Chondrocyte (in vitro differentiated cells): ENCODE results near the gene DOCK2. TPM values are rescaled to one million over a fixed set of nuclear protein-coding genes. Genes with fewer than 3 reads are reported as not detected.

Experiments
- DNase-seq: peaks from one replicate; pipeline ENCODE4 v3.0.0; 2021; ENCODE audit warnings: mixed read lengths, low spot score
- H3K27ac Mint-ChIP-seq: one replicate; pipeline ENCODE4 v1.8.0; 2021; ENCODE audit warnings: mild to moderate bottlenecking, moderate library complexity, mixed read lengths; ENCODE audit not compliant: unreplicated experiment
- H3K27me3 Mint-ChIP-seq: 2 replicates; pipeline ENCODE4 v1.8.0; 2021; ENCODE audit warnings: low read depth, mixed read lengths
- H3K36me3 Mint-ChIP-seq: 2 replicates; pipeline ENCODE4 v1.8.0; 2021; ENCODE audit warnings: low read depth, mixed read lengths
- H3K4me1 Mint-ChIP-seq: 2 replicates; pipeline ENCODE4 v1.8.0; 2021; ENCODE audit warnings: low read depth, mild to moderate bottlenecking, mixed read lengths
- H3K4me3 Mint-ChIP-seq: one replicate; pipeline ENCODE4 v1.8.0; 2021; ENCODE audit warnings: mild to moderate bottlenecking, moderate library complexity, mixed read lengths; ENCODE audit not compliant: unreplicated experiment
- H3K9me3 Mint-ChIP-seq: 2 replicates; pipeline ENCODE4 v1.8.0; 2021; ENCODE audit warnings: low read depth, mixed read lengths
- total RNA-seq: library from RNA; stranded (reverse); gene quantifications from 3 replicates; pipeline ENCODE4 v1.2.1, GENCODE V29; 2021
- TF ChIP-seq, protein P1 (sequence below): fragments of 200-600 bp; sonication (generic); IDR thresholded peaks from 2 replicates; pipeline ENCODE4 v1.5.0; 2021; ENCODE audit warnings: antibody characterized with exemption, mild to moderate bottlenecking, moderate library complexity

The DOCK2 gene
- total RNA-seq, 1 donor from 2014 or later = 3.1 TPM

DNA sequence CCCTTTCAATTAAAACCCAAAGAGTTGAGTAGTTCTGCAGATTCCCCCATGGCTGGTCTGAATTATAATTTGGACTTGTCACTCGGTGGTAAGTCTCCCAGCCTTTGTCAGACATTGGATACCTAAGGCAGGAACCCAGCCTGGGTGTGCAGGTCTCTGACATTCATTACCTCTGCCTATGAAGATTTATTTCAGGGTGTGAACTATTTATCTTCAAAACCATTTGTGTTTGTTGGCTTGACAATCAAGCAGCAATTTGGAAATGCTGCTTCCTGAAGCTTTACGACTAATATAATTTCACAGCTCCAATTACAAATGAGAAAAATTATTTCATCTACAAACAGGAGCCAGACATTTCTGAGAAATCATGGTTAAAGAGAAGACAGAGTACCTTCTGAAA lies 160.5 kb downstream of the DOCK2 start:
- Mint-ChIP-seq H3K4me1 (peaks cover 4% of the 10 kb centered on the region), H3K4me3 (no peak overlapping the region), H3K27me3 (no peaks in the 10 kb centered on the region), H3K27ac (no peak overlapping the region), H3K9me3 (no peaks in the 10 kb centered on the region), H3K36me3 (no peaks in the 10 kb centered on the region)
- TF ChIP-seq, protein P1, sequence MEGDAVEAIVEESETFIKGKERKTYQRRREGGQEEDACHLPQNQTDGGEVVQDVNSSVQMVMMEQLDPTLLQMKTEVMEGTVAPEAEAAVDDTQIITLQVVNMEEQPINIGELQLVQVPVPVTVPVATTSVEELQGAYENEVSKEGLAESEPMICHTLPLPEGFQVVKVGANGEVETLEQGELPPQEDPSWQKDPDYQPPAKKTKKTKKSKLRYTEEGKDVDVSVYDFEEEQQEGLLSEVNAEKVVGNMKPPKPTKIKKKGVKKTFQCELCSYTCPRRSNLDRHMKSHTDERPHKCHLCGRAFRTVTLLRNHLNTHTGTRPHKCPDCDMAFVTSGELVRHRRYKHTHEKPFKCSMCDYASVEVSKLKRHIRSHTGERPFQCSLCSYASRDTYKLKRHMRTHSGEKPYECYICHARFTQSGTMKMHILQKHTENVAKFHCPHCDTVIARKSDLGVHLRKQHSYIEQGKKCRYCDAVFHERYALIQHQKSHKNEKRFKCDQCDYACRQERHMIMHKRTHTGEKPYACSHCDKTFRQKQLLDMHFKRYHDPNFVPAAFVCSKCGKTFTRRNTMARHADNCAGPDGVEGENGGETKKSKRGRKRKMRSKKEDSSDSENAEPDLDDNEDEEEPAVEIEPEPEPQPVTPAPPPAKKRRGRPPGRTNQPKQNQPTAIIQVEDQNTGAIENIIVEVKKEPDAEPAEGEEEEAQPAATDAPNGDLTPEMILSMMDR = no peak
- DNase-seq = no peak

DNA sequence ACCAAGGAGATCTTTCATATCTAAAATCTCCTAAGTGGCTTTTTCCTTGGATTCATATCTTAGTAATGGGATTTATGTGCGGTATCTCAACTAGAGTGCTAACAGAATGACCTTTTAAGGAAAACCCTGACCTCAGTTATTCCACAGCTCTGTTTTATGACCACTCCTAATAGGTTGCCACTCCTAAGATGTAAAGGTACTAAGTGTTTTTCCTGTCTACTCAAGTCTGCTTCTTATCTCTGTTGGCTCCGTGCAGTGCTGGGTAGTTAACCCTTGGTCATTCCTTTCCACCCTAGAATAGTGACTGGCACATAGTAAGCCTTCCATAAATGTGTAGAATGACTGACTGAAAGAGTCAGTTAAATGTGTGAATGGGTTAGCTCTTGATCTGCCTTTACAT lies 161.4 kb downstream of the DOCK2 start:
- DNase-seq = no peak
- H3K27me3 Mint-ChIP-seq = no peaks in the 10 kb centered on the region
- H3K4me1 Mint-ChIP-seq = peaks cover 10% of the 10 kb centered on the region
- H3K27ac Mint-ChIP-seq = no peak overlapping the region
- no peak overlapping the region for H3K4me3 Mint-ChIP-seq
- no peaks in the 10 kb centered on the region for H3K36me3 Mint-ChIP-seq
- H3K9me3 Mint-ChIP-seq = no peaks in the 10 kb centered on the region
- TF ChIP-seq, protein P1 = no peak

DNA sequence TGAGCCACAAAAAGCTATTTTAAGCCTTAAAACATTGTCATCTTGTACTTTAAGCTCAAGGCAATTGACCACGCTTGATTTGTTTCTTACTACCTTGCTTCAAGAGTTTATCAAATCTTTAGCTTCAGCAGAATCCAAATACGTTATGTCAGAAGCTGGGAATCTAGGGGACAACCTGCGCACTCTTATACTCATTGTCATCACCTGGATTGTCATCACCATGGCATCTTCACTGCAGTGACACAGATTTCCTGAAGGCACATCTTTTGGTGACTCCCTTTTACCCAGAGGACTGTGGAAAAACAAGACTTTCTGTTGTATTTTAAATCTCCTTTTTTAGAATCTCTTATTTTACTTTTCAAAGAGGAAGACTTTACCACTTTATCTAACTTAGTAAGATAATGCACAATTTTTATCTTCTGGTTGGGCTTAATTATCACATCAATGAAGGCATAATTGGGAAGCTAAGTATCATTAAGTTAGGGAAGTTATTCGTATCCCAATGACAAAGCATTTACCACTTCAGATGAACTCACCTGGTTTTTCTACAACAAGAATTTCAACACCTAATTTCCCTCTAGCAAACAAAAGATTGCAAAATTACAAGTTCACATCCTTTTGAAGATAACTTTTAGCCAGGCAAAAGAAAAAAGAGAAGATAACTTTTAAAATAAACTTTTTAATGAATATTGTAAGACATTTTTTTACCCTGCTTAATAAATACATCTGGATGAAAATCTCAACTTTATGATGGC lies 162.0 kb downstream of the DOCK2 start:
- H3K27ac Mint-ChIP-seq = no peak overlapping the region
- no peaks in the 10 kb centered on the region for H3K36me3 Mint-ChIP-seq
- no peaks in the 10 kb centered on the region for H3K9me3 Mint-ChIP-seq
- H3K4me3 Mint-ChIP-seq = no peak overlapping the region
- no peaks in the 10 kb centered on the region for H3K27me3 Mint-ChIP-seq
- H3K4me1 Mint-ChIP-seq = peaks cover 16% of the 10 kb centered on the region
- DNase-seq = no peak
- TF ChIP-seq, protein P1 = no peak

DNA sequence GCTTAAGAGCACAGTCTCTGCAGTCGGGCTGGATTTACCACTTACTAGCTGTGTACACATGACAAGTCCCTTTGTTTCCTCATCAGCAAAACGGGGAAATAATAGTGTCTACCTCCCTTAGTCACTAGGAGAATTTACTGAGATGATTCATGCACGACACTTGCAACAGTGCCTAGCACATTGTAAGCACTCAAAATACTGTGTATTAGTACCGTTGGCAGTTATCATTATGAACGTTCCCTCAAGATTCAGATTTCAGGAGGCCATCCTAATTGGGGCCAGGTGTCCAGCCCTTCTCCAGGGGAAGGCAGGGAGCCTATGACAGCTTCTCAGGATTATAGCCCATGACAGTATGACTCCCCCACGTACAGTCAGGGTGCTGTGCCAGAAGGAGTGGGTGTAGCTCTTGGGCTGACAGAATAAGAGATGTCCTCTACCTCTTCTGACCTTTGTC lies 164.3 kb downstream of the DOCK2 start:
- no peak for DNase-seq
- H3K36me3 Mint-ChIP-seq = no peaks in the 10 kb centered on the region
- peaks cover 32% of the 10 kb centered on the region for H3K4me1 Mint-ChIP-seq
- no peaks in the 10 kb centered on the region for H3K9me3 Mint-ChIP-seq
- no peak overlapping the region for H3K27ac Mint-ChIP-seq
- TF ChIP-seq, protein P1 = no peak
- H3K27me3 Mint-ChIP-seq = no peaks in the 10 kb centered on the region
- no peak overlapping the region for H3K4me3 Mint-ChIP-seq

DNA sequence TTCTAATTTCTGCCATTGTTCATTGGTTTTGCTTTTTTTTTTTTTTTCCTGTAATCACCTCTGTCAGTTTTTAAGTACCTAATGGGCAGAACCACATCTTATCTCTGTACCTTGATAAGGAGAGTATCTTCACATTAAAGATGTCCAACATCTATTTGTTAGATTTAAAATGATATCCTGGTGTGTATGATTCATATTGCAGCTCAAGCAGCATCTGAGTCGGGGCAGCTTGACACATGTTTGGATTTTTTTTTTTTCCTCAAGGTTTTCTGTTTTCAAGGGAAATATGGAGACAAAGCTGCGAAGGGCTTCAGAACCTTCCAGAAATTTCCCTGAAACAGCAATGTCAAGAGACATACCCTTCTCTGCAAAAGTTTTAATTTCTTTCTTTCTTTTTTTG lies 164.7 kb downstream of the DOCK2 start:
- peaks cover 32% of the 10 kb centered on the region for H3K4me1 Mint-ChIP-seq
- H3K4me3 Mint-ChIP-seq = no peak overlapping the region
- DNase-seq = no peak
- TF ChIP-seq, protein P1 = no peak
- no peak overlapping the region for H3K27ac Mint-ChIP-seq
- no peaks in the 10 kb centered on the region for H3K9me3 Mint-ChIP-seq
- H3K27me3 Mint-ChIP-seq = no peaks in the 10 kb centered on the region
- H3K36me3 Mint-ChIP-seq = no peaks in the 10 kb centered on the region
